Ureter (tissue), 1 donor: ENCODE measurements around the gene PRKAG3. TPM values are rescaled to one million over a fixed set of nuclear protein-coding genes. Genes with fewer than 3 reads are reported as not detected.
A peak's percentile ranks its signal among the peaks of the same experiment; 100 is the strongest.

Source experiments
- DNase-seq: peaks from one replicate; pipeline ENCODE4 v3.0.0-alpha.2; 2020; ENCODE audit warnings: low spot score
- total RNA-seq: library from RNA; stranded (reverse); gene quantifications from one replicate; pipeline ENCODE4 v1.2.4, GENCODE V29; 2023
- donor health status: DM: yes; HTN: yes; CAD: no.

Gene PRKAG3
- total RNA-seq, 1 donor from 2014 or later, result not detected

DNA sequence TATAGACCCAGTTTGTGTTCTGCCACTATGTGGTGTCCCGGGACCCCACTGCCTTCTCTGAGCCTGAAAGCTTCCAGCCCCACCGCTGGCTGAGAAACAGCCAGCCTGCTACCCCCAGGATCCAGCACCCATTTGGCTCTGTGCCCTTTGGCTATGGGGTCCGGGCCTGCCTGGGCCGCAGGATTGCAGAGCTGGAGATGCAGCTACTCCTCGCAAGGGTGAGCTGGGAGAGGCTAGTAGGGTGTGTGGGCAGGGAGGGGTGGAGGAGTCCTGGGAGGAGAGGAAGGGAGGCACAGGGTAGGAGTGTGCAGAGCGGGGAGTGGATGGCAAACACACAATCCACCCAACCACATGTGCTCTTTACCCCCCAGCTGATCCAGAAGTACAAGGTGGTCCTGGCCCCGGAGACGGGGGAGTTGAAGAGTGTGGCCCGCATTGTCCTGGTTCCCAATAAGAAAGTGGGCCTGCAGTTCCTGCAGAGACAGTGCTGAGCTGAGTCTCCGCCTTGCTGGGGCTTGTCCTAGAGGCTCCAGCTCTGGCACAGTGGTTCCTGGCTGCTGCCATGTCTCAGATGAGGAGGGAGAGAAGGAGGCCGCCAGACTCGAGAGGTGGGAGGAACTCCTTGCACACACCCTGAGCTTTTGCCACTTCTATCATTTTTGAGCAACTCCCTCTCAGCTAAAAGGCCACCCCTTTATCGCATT, 16.9 kb downstream of the PRKAG3 start:
- DNase-seq, result no peak

DNA sequence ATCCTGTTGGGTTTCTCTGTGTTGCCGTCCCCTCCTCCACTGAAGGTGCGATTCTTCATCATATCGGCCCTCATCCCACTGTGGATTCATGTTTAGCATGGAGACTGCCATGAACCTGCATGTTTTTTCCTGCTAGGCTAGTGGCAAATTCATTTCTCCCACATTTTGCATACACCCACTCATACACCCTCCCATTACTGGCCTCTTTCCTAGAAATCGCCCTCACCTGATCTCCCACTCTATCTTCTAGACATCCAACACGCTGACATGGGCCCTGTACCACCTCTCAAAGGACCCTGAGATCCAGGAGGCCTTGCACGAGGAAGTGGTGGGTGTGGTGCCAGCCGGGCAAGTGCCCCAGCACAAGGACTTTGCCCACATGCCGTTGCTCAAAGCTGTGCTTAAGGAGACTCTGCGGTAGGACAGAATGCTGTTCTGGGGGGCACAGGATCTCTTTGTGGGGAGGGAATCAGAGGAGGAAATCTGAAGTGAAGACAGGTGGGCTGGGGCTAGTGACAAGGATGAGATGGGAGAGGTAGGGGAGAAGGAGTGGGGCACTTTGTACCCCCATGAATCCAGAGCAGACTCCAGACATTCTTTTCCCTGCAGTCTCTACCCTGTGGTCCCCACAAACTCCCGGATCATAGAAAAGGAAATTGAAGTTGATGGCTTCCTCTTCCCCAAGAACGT, 17.7 kb downstream of the PRKAG3 start:
- no peak for DNase-seq

DNA sequence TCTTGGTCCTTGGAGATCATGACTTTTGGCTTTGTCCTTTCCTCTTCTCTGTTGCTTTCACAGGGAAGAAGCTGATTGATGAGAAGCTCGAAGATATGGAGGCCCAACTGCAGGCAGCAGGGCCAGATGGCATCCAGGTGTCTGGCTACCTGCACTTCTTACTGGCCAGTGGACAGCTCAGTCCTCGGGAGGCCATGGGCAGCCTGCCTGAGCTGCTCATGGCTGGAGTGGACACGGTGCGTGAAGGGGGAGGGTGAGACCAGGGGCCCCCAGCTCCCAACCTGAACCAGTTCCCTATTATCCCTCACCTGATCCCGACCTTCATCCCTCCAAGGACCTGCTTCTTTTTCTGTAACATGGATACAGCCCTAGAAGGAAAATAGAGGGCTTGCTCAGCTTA, 18.7 kb downstream of the PRKAG3 start:
- no peak for DNase-seq

DNA sequence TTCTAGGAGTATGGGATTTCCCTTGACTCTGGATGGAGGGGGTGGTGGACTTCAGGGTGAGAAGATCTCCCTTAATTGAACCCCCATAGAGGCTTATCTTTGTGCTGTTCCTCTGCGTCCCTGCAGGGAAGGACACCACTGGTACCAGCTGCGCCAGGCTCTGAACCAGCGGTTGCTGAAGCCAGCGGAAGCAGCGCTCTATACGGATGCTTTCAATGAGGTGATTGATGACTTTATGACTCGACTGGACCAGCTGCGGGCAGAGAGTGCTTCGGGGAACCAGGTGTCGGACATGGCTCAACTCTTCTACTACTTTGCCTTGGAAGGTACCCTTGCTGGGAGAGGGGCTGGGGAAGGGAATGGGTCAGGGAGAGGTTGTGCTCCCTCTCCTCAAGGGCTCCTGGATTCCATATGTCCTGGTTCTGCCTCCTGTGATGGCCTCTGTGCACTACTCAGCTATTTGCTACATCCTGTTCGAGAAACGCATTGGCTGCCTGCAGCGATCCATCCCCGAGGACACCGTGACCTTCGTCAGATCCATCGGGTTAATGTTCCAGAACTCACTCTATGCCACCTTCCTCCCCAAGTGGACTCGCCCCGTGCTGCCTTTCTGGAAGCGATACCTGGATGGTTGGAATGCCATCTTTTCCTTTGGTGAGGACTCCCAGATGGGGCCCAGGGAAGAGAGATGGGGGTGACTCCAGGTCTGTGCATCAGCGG, 19.3 kb downstream of the PRKAG3 start:
- no peak for DNase-seq

DNA sequence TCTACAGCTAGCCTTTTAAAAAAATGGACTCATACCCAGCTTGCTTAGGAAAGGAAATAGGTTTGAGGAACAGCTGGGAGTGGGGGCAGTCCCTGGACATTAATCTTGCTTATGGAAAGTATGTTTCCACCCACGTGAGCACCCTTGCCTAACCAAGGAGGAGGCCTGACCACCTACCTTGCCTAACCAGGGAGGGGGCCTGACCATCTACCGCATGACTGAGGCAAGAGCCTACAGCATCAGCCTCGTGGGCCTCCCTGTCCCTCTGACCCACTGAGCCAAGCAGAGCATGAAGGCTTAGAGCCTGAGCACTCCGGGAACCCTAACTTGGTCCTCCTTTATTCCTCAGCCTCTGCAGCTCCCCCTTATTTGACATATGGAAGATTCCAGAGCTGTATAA, 20.2 kb downstream of the PRKAG3 start:
- no peak for DNase-seq

DNA sequence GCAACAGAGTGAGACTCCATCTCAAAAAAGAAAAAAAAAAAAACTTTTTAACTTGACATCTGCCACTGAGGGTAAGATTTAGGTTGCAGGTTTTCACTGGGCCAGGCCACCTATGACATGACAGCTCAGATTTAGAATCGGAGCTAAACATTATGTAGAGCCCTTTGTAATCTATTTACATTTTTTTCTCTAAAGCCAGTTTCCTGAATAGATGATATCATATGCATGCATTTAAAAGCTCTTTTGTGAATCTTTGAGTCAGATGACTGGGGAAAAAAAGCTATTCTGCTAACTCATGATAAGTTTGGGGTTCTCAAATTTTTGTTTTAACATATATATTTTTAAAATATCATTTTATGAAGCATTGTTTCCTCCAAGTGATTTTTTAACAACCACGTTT, 21.3 kb downstream of the PRKAG3 start:
- DNase-seq, result no peak

DNA sequence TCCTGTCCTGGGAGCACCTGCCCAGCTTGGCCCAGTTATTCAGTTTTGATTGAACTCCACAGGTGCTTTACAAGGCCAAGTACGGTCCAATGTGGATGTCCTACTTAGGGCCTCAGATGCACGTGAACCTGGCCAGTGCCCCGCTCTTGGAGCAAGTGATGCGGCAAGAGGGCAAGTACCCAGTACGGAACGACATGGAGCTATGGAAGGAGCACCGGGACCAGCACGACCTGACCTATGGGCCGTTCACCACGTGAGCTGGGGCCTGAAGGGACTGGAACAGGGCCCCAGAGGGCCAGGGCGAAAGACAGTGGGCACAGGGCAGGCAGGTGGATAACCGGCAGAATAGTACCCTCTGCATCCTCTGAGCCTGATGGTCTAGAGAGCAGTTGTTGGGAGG, 22.1 kb downstream of the PRKAG3 start:
- no peak for DNase-seq

DNA sequence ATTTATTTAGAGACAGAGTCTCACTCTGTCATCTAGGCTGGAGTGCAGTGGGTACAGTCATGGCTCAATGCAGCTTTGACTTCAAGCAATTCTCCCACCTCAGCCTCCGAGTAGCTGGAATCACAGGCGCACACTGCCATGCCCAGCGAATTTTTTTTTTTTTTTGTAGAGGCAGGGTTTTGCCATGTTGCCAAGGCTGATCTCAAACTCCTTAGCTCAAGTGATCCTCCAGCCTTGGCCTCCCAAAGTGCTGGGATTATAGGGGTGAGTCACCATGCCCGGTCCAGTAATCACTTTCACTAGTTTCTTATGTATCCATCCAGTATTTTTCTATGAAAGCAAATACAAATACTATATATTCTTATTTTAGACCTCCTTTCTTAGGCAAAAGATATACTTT, 24.0 kb downstream of the PRKAG3 start:
- DNase-seq, result no peak

DNA sequence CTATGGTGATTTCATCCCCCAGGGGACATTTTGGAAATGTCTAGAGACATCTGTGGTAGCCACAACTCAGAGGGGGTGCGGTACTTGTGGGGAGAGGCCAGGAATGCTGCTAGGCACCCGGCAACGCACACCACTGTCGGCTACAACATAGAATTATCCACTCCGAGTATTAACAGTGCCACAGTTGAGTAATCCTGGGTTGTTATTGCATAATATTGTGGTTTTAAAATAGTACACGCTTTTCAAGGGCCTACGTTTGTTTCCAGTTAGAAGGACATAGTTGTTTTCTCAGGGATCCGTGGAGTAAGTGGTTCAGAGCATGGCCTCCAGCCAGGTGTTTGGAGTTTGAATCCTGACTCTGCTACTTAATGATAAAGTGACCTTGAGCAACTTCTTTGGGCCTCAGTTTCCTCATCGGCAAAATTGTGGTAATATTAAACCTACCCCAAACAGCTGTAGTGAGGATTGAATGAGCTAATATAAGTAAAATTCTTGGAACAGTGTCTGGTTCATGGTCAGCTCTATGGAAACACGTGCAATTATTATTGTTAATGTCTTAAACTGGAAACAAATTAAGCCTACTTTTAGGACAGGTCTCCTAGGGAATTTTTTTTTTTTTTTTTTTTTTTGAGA, 25.1 kb downstream of the PRKAG3 start:
- DNase-seq, result peak; percentile 71

DNA sequence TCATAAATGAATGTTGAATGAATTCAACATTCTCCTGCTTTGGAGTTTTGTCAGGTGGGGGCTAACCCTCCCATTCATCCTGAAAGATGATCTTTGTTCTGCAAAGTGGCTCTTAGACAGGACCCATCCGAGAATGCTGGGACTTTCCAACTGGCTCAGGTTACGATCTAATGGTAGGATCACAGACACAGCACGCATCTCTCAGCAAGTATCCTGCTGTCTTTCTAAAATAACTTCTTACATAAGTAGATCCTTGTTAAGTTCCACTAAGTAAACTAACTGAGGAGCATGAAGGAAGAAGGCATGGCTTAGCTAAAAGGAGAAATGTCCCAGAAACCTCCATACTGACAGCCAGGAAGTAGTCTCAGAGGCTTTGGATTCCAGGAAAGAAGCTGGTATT, 26.0 kb downstream of the PRKAG3 start:
- DNase-seq, result no peak

DNA sequence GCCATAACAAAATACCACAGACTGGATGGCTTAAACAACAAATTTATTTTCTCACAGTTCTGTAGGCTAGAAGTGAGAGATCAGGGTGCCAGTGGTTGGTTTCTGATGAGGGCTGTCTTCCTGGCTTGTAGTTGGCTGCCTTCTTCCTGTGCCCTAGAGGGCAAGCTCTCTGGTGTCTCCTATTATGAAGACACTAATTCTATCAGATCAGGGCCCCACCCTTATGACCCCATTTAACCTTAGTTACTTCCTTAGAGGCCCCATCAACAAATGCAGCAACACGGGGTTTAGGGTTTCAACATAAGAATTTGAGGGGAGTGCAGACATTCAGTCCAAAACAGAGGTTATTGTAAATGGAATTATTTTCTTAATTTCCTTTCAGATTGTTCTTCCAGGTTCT, 26.8 kb downstream of the PRKAG3 start:
- DNase-seq, result no peak

DNA sequence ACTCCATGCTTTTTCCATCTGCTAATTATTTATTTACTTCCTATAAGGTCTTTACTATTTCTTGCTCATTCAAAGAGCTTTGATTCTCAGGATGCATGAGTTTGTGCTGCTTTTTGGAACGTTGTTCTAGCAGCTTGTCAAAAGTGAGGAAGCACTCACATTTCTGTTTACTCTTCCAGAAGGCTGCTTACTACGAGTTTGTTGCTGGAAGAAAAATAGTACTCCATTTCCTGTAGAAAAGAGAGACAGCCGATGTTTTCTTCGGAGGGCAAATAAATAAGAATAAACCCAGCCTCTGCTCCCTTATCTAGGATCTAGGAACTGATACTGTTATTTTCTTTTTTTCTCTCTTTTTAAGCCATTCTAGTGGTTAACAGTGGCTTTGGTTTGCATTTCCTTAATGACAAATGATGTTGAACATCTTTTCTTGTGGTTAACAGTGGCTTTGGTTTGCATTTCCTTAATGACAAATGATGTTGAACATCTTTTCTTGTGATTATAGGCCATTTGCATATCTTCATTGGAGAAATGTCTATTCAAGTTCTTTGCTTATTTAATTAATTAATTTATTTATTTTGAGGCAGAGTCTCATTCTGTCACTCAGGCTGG, 29.1 kb downstream of the PRKAG3 start:
- no peak for DNase-seq

DNA sequence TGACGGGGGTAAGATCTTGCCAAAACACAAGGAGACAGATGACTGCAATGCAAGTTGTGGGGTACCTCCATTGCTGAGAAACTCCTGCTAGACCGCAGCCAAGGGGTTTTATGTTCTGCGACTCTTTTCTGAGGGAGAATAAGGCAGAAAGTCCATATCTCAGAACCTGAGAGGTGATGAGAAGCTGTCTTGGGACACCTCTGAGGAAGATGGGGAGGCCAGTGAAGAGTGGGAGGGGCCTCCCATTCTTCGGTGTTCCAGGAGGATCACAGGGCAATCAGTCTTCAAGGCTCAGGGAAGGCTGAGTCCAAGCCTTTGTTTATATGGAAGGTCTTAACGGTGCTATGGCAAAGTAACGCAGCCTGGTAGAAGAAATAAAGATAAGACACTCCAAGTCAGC, 31.6 kb downstream of the PRKAG3 start:
- DNase-seq, result no peak

DNA sequence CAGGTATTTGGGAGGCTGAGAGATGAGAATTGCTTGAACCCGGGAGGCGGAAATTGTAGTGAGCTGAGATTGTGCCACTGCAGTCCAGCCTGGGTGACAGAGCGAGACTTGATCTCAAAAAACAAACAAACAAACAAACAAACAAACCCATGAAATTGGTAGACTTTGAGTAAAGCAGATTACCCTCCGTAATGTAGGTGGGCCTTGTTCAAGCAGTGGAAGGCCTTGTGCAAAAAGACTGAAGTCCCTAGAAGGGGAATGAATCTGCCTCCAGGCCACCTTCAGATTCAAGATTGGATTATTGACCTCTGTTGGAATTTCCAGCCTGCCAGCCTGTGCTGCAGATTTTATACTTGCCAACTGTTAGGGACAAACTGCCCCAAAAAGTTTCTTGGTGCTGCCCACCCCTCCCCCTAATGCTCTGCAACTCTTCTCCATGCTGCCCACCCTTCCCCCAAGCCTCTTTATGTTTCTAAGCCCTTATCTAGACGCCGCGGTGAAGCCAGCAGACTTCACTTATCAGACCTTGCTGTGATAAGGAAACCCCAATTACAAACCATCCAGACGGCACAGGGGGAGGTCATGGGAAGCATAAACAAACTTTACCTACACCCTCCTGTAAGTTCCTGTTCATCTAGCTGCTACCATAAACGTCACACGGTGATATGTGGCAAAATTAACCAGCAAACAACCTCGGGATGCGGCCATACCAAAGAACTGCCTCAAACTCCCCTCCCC, 32.7 kb downstream of the PRKAG3 start:
- no peak for DNase-seq

DNA sequence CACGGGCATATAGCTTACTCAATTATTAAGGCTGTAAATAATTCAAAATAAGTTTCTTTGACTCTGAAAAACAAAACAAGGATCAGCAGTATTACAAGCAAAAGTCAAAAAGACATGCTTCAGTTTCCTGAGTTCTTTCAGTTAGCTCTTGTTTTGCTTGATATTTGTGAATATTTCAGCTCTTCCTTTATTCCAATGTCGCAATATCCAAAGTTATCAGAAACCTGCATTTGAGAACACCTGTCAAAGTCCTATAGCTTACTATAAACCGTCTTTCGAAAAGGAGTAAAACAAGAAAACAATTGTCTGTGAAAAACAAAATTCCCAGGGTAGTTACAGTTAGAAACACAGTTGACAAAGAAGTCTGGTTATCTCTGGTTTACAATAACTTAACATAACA, 34.9 kb downstream of the PRKAG3 start:
- DNase-seq, result no peak

DNA sequence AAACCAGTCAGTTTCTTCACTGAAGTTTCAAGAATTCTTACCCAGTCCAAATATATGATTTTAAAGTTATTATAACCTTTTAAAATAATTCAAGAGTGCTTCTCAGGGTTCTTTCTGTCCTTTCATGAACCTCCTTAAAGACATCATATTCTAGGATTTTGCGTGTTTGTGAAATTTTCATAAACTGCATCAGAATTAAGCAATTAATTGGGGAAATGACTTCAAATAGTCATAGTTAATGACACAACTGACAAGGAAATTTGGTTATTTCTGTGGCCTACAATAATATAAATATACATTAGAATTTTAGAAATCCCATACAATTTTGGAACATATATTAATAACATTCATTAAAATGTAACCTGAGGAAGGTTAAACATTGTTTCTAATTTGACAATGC, 39.2 kb downstream of the PRKAG3 start:
- DNase-seq, result no peak

DNA sequence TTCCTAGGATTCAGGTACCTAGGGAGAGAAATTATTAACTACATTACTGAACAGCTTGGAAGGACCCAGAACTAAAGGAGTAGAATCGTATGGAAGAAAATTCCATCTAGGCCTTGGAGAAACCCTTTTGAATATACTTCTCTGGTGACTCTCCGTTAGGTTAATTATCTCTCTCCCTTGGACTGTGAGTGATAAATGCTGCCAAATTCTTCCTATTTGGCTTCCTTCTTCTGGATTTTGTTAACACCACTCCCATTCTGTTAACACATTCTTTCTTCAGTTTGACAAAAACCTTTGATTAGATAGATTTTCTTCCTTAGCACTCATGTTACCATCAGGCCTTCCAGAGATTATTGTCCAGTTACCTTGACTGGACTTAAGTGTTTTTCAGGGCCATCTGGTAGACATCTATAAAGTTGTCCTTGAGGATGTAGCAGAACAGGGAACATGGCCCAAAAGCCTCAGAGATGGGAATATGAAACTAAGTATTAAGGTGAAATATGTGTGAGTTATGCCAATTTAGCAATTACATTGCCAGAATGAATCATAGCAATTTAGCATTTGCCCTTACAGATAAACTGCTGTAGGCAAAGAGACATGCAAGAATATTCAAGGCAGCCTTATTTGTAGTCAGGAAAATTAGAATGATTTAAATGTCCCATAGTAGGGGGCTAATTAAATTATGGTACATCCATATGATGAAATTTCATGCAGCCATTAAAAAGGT, 42.9 kb downstream of the PRKAG3 start:
- no peak for DNase-seq

DNA sequence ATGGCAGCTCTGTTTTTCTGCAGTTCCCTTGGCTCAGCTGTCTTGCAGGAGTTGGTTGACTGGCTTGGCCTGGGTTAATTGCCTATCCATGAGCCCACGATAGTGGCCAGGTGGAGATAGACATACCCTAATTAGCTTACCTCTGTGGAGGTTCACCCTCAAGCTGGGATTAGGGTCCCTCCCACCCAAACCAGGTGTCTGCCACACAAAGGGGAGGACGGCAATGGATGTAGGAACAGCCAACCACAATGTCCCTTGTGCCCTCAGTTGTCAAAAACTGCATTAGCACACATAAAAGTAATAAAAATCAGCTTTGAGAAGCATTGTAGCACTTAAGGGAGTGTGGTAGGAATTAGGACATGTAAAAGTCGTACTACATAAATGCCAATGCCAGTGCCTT, 45.5 kb downstream of the PRKAG3 start:
- DNase-seq, result no peak

DNA sequence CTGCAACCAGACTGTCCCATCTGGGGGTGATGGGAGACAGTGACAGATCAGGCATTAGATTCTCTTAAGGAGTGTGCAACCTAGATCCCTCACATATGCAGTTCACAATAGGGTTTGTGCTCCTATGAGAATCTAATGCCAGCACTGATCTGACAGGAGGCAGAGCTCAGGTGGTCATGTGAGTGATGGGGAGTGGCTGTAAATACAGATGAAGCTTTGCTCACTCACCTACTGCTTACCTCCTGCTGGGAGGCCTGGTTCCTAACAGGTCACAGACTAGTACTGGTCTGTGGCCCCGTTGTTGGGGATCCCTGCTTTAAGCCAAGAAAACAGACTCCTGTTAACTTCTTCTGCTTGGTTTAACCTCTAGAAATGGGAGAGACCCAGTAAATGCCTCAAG, 46.5 kb downstream of the PRKAG3 start:
- no peak for DNase-seq

DNA sequence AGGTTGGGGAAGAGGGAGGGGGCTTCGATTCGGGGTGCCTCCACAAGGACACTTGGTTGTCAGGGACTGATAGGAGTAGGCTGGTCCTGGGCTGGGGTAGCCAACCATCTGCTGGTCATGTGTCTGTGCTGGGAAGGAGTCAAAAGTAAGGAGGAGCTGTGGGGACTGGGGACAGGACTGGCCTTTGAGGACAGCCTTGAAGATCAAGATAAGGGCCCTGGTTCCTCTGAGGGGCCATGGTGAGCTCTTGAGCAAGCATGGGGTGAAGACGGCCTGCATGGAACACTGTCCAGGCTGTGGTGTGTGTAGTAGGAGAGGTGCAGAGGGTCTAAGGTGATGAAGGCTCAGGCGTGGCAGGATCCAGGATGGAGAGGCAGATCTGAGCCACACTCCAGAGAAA, 47.9 kb downstream of the PRKAG3 start:
- no peak for DNase-seq

DNA sequence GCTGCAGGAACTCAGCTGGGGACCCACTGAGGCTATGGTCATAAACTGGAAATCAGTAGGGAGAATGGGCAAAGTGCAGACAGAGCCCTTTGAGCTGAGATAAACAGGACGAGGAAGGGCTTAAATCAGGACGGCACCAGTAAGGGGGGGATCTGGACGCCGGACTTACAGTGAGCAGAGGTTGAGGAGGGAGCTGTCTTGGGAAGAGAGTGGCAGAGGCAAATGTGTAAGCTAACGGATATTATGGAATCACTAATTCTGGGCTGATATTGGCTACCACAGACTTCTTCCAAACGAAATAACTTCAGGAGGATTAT, 49.1 kb downstream of the PRKAG3 start:
- no peak for DNase-seq
